Measurements from ENCODE around the gene PHYKPL. TPM values are rescaled to one million over a fixed set of nuclear protein-coding genes. Genes with fewer than 3 reads are reported as not detected.

Gene PHYKPL
- total and polyA plus RNA-seq, 2 of the 8 experiments (the other 6 are each of a cell fraction or from before 2014, with no cell fraction given), result 25.1 to 32.1 TPM

- no peak overlapping the region for H3K4ac ChIP-seq (replicated peaks; ENCODE audit: insufficient read length, low read depth, low read length)
- H2AK5ac ChIP-seq (ENCODE audit: low read depth, low read length), result 0 out of 2 replicates have a peak overlapping the region, but pooled peaks have one; percentile 24
- CTCF ChIA-PET (ENCODE audit: partially characterized antibody), result interaction anchor here (1.3 to 3.7 kb wide), 3 partner anchors 9 to 39 kb away, joined by 3 to 38 read pairs (median 13); no protein-coding TSS in a partner anchor
- 92% methylated on average over 13 of the region's 14 CpGs; no CpG with 5 or more reads in 1 of the 2 experiments for WGBS, 2 experiments (ENCODE audit: extremely low coverage in 1 of 2, insufficient coverage in 1 of 2, insufficient read length in 1 of 2, insufficient replicate concordance in 2 of 2, low coverage in 1 of 2, low lambda C conversion rate in 2 of 2, missing lambda C conversion rate in 1 of 2)
- FAIRE-seq (no peak), DNase-seq (ENCODE audit: low read depth in 1 of 2, low spot score in 2 of 2) (no peak)
- H3K4me3 ChIP-seq (ENCODE audit: extremely low read depth in 1 of 4, insufficient read depth in 2 of 4, low read depth in 3 of 4, low read length in 4 of 4), result no peak overlapping the region
- H3K79me2 ChIP-seq (ENCODE audit: control insufficient read depth in 1 of 2, insufficient read depth in 2 of 2, low read length in 2 of 2), result no peaks in the 10 kb centered on the region
- no peak overlapping the region for H3K23ac ChIP-seq (ENCODE audit: insufficient read length)
- no peak overlapping the region for H4K91ac ChIP-seq (replicated peaks; ENCODE audit: insufficient read length, low read length)
- no peak overlapping the region for H3K14ac ChIP-seq (ENCODE audit: insufficient read length)
- H3K36me3 ChIP-seq (ENCODE audit: control insufficient read depth in 2 of 4, insufficient read depth in 4 of 4, low read length in 3 of 4), result no peaks in the 10 kb centered on the region
- no peak overlapping the region for H3K9ac ChIP-seq (replicated peaks in 1 of 4; ENCODE audit: extremely low read depth in 1 of 4, low read depth in 3 of 4, low read length in 3 of 4)
- no peaks in the 10 kb centered on the region for H3K79me1 ChIP-seq (ENCODE audit: low read depth, low read length)
- POLR2A ChIA-PET (ENCODE audit: partially characterized antibody), result interaction anchor here (1.3 kb wide), 1 partner anchor 9 kb away, joined by 3 read pairs; no protein-coding TSS in a partner anchor
- no peak overlapping the region; the same call in 1 of the 2 replicates for H2BK5ac ChIP-seq (ENCODE audit: low read depth, low read length)
- H3K4me1 ChIP-seq (replicated peaks in 1 of 4; ENCODE audit: control insufficient read depth in 3 of 4, insufficient read depth in 4 of 4, low read length in 3 of 4), result no peaks in the 10 kb centered on the region
- no peak overlapping the region for H3K18ac ChIP-seq (ENCODE audit: extremely low read depth, low read length)
- H4K20me1 ChIP-seq (replicated peaks in 1 of 2; ENCODE audit: control insufficient read depth in 1 of 2, insufficient read depth in 2 of 2, low read length in 2 of 2), result peaks cover 0 to 3% of the 10 kb centered on the region in 2 experiments
- peaks cover 6% of the 10 kb centered on the region; the same call in 1 of the 2 replicates for H3K23me2 ChIP-seq (ENCODE audit: low read depth, low read length)
- no peak overlapping the region for H2BK120ac ChIP-seq (replicated peaks; ENCODE audit: low read depth, low read length)
- H3K27ac ChIP-seq (ENCODE audit: low read depth, low read length), result no peak overlapping the region
- no peak overlapping the region for H2BK20ac ChIP-seq (ENCODE audit: low read length)
- H3K56ac ChIP-seq (replicated peaks; ENCODE audit: insufficient read length, low read depth, low read length), result no peak overlapping the region
- no peak overlapping the region for H2BK15ac ChIP-seq (ENCODE audit: low read length)
- TF ChIP-seq SIRT6 (IDR thresholded peaks at IDR 0.05; ENCODE audit: low read length) (no peak), ATF2 (IDR thresholded peaks at IDR 0.05; ENCODE audit: low read length) (no peak), USF2 (IDR thresholded peaks at IDR 0.05; ENCODE audit: low read length) (no peak), CTBP2 (IDR thresholded peaks at IDR 0.05; ENCODE audit: borderline replicate concordance, insufficient read depth, insufficient read length, low read length) (no peak)
- no peak overlapping the region for H4K8ac ChIP-seq (ENCODE audit: extremely low read depth, insufficient read depth, low read length)
- no peak overlapping the region for H4K5ac ChIP-seq (ENCODE audit: insufficient read length, low read depth, low read length)
- H2BK12ac ChIP-seq (ENCODE audit: low read depth, low read length), result no peak overlapping the region
- H2AFZ ChIP-seq (ENCODE audit: low read length), result no peak overlapping the region
- no peak overlapping the region for H3K4me2 ChIP-seq (ENCODE audit: insufficient read depth in 1 of 2, low read depth in 2 of 2, low read length in 2 of 2)
- peaks cover 0 to 4% (median 2%) of the 10 kb centered on the region in 4 experiments; a peak in 4 of 7 replicates for H3K27me3 ChIP-seq (replicated peaks in 1 of 4; ENCODE audit: control insufficient read depth in 3 of 4, extremely low read depth in 1 of 4, insufficient read depth in 3 of 4, low read length in 3 of 4)
- H3K9me3 ChIP-seq (ENCODE audit: insufficient read depth in 2 of 2, low read depth in 1 of 2, low read length in 1 of 2), result no peaks in the 10 kb centered on the region
Observed at GRCh38 chr5:178273665-178274541, 41.3 kb upstream of the PHYKPL start.
